ENCODE data around the gene BTRC.
"Not testable (repeated sequence)": the region's sequence is repeated elsewhere in the genome, so short reads cannot be mapped to it uniquely, and the experiment has no call there.

BTRC gene

GRCh38 chr10:101388676-101389276 is 34.8 kb downstream of the BTRC start:
- no peak for DNase-seq

DNA sequence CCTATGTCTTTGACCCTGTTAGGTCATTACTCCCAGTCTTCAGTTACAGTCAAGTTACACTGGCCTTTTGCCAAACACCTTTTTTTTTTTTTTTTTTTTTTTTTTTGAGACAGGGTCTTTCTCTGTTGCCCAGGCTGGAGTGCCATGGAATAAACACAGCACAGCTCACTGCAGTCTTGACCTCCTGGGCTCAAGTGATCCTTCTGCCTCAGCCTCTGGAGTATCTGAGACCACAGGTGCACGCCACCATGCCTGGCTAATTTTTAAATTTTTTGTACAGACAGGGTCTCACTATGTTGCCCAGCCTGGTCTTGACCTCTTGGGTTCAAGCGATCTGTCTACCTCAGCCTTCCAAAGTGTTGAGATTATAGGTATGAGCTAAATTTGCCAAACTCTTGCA is 35.6 kb downstream of the BTRC start:
- not testable (repeated sequence) for DNase-seq

DNA sequence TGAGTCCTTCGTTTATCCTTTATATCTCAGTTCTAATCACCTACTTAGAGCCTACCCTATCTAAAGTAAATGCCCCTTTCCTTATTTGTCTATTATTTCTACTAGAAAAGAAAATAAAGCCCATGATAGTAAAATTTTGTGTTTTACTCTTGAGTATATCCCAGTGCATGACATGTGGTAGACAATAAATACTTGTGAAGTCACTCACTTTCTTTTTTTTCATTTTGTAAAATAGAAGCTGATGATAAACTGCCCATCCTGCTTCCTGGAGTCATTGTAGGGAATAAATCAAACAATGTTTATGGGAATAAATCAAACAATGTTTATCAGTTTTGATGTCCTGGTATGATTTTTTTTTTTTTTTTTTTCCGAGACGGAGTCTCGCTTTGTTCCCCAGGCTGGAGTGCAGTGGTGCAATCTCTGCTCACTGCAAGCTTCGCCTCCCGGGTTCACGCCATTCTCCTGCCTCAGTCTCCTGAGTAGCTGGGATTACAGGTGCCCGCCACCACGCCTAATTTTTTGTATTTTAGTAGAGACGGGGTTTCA is 36.1 kb downstream of the BTRC start:
- no peak for DNase-seq

DNA sequence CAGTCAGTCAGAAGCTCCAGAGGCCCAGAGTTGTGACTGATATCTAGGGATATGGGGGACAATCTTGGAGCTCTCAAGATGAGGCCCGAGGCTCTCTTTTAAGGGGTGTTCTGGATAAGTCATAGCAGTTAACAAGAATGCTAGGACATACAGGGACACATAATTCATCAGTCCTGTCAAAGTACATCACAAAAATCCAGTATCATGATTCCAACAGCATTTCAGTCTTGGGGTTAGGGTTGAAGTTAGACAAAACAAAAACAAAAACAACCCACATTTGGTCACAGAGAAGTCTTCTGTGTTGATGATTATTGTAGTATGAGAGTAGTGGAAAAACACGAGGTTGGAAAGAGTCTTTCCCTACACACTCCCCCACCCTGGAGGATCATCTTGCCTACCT is 39.4 kb downstream of the BTRC start:
- DNase-seq = no peak

DNA sequence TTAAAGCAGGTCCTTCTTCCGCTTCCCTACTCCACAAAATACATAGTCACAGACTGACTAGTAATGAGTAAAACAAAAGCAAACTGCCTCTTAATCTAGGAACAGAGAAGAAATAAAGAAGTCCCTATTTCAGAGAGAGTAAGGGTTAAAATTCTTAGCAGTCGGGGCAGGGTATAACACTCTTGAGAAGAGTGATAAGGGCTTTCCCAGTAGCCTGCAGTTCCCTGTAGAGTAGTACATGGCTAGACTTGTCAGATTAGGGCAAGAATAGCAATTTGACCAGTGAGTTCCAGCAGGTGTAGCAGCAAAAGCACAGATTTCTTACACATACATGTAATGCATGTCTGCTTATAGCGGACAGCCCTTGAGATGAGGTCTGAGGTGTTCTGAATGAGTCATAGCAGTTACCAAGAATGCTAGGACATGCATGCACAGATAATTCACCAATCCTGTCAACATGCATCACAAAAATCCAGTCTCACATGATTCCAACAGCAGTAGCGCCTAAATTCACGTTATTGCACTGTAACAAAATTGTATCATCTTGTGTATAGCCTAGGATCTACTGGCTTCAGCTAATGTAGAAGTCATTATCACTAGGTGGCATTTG is 40.7 kb downstream of the BTRC start:
- no peak for DNase-seq

DNA sequence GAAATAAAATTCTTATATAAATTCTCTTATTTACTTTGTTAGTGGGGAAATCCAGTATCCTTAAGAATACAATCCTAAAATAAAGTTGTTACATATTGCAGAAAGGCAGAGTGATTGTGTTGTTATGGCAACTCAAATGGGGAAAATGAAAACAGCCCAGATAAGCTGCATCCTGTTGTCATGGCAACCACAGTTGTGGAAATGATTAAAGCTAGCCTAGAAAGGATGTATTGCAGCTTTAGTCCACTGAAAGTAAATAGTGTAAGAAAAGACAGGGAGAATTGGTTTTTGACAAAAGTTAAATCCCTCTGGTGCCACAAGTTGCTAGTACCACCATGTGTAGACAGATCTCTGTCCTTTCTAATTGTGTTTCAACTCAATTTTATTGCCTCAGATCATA is 43.2 kb downstream of the BTRC start:
- DNase-seq = peak; percentile 53

DNA sequence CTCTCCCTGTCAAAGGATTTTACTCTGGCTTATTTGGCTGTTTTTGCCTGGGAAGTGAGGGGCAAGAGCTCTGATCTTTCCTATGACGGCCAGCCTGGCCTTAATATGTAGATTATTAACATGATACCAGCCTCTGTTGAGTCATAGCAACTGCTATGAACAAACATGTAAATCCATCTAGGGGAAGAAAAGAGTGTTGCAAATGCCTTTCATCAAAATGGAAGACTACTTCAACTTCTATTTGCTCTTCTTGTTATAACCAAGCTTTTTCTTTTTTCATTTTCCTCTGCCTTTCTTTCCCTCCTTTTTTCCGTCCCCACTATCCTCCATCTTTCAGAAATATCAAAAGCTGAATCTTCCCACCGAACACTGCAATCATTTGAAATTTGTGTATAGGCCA is 46.6 kb downstream of the BTRC start:
- peak; percentile 38 for DNase-seq

GRCh38 chr10:101402711-101403110 is 48.7 kb downstream of the BTRC start:
- no peak for DNase-seq

DNA sequence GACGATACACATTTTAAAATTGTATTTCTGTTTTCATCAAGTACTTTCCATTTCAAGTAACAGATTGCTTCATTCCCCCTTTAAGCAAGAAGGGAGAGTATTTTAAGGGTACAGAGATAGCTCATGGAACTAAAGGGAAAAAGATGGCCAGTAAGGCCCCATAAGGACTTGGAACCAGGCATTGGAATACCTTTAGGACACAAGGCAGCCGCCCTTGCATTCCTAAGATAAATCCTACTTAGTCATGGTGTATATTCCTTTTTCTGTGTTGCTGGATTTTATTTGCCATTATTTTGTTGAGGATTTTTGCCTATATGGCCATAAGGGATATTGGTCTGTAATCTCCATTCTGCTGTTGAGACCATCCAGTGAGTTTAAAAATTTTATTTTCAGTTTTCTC is 49.2 kb downstream of the BTRC start:
- DNase-seq = no peak

DNA sequence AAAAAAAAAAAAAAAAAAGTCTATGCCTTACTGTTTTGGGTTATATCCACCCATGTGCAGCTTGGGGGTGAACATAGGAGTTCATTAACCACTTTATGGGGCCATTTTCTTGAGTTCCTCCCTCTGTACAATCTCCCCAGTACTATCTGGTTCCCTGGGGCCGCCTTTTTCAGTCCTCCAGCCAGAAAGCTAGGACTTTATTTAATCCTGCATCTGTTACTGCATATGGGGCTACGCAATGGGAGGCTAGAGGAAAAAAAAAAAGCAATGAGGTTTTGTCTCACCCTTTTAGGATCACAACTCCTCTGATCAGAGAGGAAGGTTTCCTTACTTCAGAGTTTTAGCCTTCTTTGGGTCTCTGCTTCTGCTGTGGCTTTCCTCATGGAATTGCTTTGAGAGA is 51.0 kb downstream of the BTRC start:
- DNase-seq = peak; percentile 77

GRCh38 chr10:101411598-101411997 is 57.6 kb downstream of the BTRC start:
- no peak for DNase-seq

DNA sequence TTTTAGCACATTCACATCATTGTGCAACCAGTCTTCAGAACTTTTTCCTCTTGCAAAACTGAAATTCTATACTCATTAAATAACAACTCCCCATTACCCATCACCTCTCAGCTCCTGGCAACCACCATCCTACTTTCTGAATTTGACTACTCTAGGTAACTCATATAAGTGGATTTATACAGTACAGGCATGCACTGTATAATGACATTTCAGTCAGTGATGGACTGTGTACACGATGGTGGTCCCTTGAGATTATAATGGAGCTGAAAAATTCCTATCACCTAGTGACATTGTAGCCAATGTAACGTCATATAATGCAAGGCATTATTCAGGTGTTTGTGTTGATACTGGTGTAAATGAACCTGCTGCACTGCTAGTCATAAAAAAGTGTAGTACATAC is 60.1 kb downstream of the BTRC start:
- no peak for DNase-seq

GRCh38 chr10:101415884-101416283 is 61.9 kb downstream of the BTRC start:
- DNase-seq = no peak

DNA sequence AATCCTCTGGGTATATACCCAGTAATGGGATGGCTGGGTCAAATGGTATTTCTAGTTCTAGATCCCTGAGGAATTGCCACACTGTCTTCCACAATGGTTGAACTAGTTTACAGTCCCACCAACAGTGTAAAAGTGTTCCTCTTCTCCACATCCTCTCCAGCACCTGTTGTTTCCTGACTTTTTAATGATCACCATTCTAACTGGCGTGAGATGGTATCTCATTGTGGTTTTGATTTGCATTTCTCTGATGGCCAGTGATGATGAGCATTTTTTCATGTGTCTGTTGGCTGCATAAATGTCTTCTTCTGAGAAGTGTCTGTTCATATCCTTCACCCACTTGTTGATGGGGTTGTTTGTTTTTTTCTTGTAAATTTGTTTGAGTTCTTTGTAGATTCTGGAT is 68.0 kb downstream of the BTRC start:
- not testable (repeated sequence) for DNase-seq

- DNase-seq = no peak
Measured at GRCh38 chr10:101425535-101425934, 71.6 kb downstream of the BTRC start.

DNA sequence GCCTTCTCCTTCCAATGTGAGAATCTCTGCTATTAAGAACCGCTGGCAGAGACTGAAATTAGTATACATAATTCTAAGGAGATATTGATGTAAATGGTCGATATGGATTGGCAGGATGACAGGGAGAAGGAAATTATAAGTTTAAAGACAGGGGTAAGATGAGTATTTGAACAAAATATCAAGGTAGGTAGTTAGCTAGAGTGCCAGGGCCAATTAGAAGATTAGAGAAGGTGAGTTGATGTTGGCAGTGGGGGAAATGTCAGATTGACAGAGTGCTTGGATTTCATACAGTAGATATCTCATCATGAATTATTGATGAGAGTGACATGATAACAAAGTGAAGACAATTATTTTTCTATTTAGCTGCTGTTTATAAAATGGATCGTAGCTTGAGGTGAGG is 74.1 kb downstream of the BTRC start:
- DNase-seq = no peak

DNA sequence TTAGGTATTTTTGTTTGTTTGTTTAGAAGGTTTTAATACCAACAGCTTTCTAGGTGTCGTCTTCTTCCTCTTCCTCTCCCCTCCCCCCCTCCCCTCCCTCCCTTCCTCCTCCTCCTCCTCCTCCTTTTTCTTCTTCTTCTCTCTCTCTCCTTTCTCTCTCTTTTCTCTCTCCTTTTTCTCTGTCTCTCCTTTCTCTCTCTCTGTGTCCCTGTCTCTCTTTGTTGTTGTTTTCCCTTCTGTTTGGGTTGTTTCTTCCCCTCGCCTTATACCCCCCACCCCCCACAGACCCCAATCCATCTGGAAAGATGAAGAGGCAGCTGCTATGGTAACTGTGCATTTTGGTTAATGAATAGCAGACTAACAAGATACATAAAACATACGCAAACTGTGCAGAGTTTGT is 75.5 kb downstream of the BTRC start:
- no peak for DNase-seq

- no peak for DNase-seq
Measured at GRCh38 chr10:101436302-101436701, 82.3 kb downstream of the BTRC start.

- no peak for DNase-seq
Measured at GRCh38 chr10:101438881-101439391, 85.0 kb downstream of the BTRC start.

GRCh38 chr10:101441541-101442455 is 87.8 kb downstream of the BTRC start:
- peak; percentile 98 for DNase-seq

DNA sequence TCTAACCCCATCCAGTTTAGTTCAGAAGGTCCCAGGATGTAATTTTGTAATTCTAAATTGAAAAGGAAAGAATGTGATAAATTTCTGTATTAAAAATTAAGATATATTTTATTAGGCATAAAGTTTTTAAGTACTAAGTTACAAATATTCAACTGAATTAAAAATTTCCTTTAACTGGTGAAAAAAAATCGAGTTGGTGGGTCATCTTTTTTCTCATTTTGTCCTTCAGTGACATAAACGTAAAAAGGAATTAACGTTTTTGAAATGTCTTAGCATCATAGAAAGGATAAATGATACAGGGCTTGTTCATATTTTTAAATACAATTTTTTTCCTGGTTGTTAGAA is 88.5 kb downstream of the BTRC start:
- no peak for DNase-seq

DNA sequence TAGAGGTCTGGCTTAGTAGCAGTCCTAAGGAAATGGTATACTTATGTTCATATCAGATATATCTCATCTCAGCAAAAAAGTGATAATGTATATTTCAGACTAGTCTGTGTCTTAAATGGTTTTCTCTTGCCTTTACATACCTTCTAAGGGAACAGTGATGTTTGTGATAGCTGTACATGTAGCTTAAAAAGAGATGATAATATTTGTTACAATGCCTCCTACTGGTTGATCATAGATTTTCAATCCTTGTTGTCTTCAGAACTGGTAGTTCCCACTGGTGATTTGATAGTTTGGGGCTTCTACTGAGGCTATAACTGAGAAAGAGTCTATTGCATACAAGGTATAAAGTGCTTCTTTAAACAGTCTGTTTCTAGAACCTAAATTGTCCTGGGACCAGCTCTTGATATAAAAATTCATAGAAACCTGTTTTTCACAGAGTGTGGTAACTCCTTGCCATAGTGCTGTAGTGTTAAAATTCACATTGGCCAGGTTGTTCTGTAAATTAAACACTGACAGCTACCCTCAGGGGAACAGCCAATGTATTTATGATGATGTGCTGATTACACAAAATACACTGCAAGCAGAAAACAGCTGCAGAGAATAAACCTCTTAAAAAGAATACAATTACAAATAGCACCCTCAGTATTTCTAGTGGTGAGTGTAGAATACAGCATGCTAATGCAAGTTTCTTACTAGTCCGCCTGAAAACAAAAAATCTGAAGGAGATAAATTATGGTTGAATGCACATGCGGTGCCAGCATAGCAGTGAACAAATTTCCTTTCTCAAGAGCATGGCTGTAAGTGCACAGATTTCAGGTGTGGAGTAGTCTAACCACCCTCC is 90.3 kb downstream of the BTRC start:
- peak; percentile 63 for DNase-seq

DNA sequence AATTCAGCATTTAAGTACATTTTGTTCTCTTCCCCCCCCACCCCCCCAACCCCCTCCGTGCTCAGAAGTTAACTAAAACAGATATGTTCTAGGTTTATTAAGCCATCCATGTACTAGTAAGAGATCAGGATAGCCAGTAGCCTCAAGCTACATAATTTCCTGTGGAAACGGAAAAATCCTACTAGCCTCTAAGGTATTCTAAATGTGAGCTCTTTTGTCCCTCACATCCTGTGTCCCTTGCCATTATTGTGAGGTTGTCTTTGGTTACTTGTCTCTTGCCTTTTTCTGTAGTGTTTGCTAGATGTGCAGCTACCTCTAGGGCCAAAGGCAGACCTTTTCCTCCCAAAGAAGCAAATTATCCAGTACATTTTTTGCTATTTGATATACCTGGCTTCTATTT is 92.1 kb downstream of the BTRC start:
- DNase-seq = no peak

All from NCI-H82 (cell line).